HG03025 (cell line): ENCODE data around the gene TNS3.

Source experiments
- ATAC-seq: cut with Tn5 transposase; IDR thresholded peaks from one replicate; pipeline ENCODE4 v1.9.1; 2021; ENCODE audit warnings: mild to moderate bottlenecking, moderate library complexity; ENCODE audit not compliant: unreplicated experiment, low FRiP score

The TNS3 gene

GRCh38 chr7:47415318-47416212 is 166.3 kb downstream of the TNS3 start:
- ATAC-seq, result no peak

- no peak for ATAC-seq
Observed at GRCh38 chr7:47414342-47415317, 167.3 kb downstream of the TNS3 start.

- no peak for ATAC-seq
Observed at GRCh38 chr7:47413526-47414341, 168.2 kb downstream of the TNS3 start.

- no peak for ATAC-seq
Observed at GRCh38 chr7:47411901-47412300, 170.0 kb downstream of the TNS3 start.

GRCh38 chr7:47411281-47411869 is 170.5 kb downstream of the TNS3 start:
- no peak for ATAC-seq

GRCh38 chr7:47408675-47409074 is 173.2 kb downstream of the TNS3 start:
- ATAC-seq, result no peak

GRCh38 chr7:47407821-47408674 is 173.9 kb downstream of the TNS3 start:
- ATAC-seq, result no peak

- no peak for ATAC-seq
Observed at GRCh38 chr7:47407136-47407535, 174.8 kb downstream of the TNS3 start.

GRCh38 chr7:47406801-47407129 is 175.1 kb downstream of the TNS3 start:
- no peak for ATAC-seq

- no peak for ATAC-seq
Observed at GRCh38 chr7:47405921-47406800, 175.8 kb downstream of the TNS3 start.

- no peak for ATAC-seq
Observed at GRCh38 chr7:47405286-47405904, 176.5 kb downstream of the TNS3 start.

- ATAC-seq, result no peak
Observed at GRCh38 chr7:47404010-47404409, 177.9 kb downstream of the TNS3 start.

- ATAC-seq, result no peak
Observed at GRCh38 chr7:47402941-47403866, 178.7 kb downstream of the TNS3 start.

GRCh38 chr7:47401611-47402570 is 180.0 kb downstream of the TNS3 start:
- ATAC-seq, result no peak

GRCh38 chr7:47400741-47401206 is 181.1 kb downstream of the TNS3 start:
- ATAC-seq, result no peak

GRCh38 chr7:47400001-47400400 is 181.9 kb downstream of the TNS3 start:
- ATAC-seq, result no peak
